ENCODE measurements around the gene PSTK.

PSTK gene

DNA sequence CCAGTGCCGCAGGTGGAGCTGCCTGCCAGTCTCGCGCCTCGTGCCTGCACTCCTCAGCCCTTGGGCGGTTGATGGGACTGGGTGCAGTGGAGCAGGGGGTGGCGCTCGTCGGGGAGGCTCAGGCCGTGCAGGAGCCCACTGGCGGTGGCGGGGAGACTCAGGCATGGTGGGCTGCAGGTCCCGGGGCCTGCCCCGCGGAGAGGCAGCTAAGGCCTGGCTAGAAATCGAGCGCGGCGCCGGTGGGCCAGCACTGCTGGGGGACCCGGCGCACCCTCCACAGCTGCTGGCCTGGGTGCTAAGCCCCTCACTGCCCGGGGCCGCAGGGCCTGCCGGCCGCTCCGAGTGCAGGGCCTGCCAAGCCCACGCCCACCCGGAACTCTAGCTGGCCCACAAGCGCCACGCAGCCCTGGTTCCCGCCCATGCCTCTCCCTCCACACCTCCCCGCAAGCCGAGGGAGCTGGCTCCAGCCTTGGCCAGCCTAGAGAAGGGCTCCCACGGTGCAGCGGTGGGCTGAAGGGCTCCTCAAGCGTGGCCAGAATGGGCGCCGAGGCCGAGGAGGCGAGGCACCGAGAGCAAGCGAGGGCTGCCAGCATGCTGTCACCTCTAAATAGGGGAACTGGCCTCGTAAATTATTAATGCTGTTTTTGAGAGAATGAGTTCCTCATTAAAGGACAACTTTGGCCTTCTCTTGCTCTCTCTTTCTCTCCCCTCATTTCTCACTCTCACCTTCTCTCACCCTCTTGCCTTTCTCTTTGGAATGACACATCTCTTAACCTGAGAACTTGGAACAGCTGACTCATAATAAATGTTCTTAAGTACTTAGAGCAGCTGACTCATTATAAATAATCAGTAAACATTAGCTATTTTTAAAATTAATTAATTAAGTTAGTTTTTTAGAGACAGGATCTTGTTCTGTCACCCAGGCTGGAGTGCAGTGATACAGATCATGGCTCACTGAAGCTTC is 33.5 kb downstream of the PSTK start:
- Histone ChIP-seq H3K23ac (ENCODE audit: low read length) (no peak overlapping the region), H3K4me2 (ENCODE audit: low read length) (no peak overlapping the region), H3K18ac (ENCODE audit: low read length) (no peak overlapping the region), H2BK15ac (replicated peaks; ENCODE audit: low read depth) (no peak overlapping the region), H3K4ac (ENCODE audit: low read depth, low read length) (no peak overlapping the region), H3K9ac (ENCODE audit: low read length) (no peak overlapping the region), H3K79me1 (ENCODE audit: low read length) (no peaks in the 10 kb centered on the region), H3K27me3 (ENCODE audit: insufficient read depth, low read length, poor library complexity) (no peaks in the 10 kb centered on the region), H2AK5ac (ENCODE audit: low read length) (no peak overlapping the region), H4K8ac (ENCODE audit: low read depth, low read length) (no peak overlapping the region), H3K27ac (ENCODE audit: low read depth, low read length) (no peak overlapping the region), H3K56ac (ENCODE audit: low read length) (no peak overlapping the region), H2BK120ac (ENCODE audit: low read depth, low read length) (no peak overlapping the region), H3K79me2 (ENCODE audit: control insufficient read depth, insufficient read depth, low read length) (no peaks in the 10 kb centered on the region), H3K4me3 (ENCODE audit: low read length) (no peak overlapping the region), H3K4me1 (ENCODE audit: control insufficient read depth, low read depth, low read length) (peaks cover 2% of the 10 kb centered on the region), H3K36me3 (ENCODE audit: control insufficient read depth, insufficient read depth, low read length) (no peaks in the 10 kb centered on the region), H2BK5ac (ENCODE audit: low read length) (no peak overlapping the region), H4K5ac (ENCODE audit: low read length) (no peak overlapping the region)
- no peak for DNase-seq
- WGBS (ENCODE audit: extremely low coverage, insufficient coverage, low lambda C conversion rate): no CpG with 5 or more reads among the region's 43 CpGs

DNA sequence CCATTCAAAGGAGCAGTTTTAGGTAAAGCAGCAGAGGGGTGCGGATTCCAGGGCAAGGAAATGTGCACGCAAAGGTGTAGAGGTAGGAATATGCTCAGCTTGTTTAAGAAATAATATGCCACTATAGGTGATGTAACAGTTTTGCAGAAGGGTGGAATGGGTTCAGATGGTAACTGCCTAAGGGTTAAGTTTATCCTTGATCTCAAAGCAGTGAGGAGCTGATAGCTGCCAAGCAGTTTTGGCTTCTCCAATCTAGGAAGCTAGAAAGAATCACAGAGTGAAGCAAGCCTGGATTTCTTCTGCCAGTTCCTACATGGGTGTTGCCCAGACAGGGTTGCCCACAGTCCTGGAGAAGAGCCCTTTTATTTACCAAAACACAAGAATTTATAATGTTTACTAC is 34.6 kb downstream of the PSTK start:
- Histone ChIP-seq H3K79me1 (ENCODE audit: low read length) (no peaks in the 10 kb centered on the region), H2BK120ac (ENCODE audit: low read depth, low read length) (no peak overlapping the region), H3K27ac (ENCODE audit: low read depth, low read length) (no peak overlapping the region), H3K56ac (ENCODE audit: low read length) (no peak overlapping the region), H2BK5ac (ENCODE audit: low read length) (no peak overlapping the region), H3K18ac (ENCODE audit: low read length) (no peak overlapping the region), H3K4me3 (ENCODE audit: low read length) (no peak overlapping the region), H3K4ac (ENCODE audit: low read depth, low read length) (no peak overlapping the region), H3K23ac (ENCODE audit: low read length) (no peak overlapping the region), H3K36me3 (ENCODE audit: control insufficient read depth, insufficient read depth, low read length) (no peaks in the 10 kb centered on the region), H4K5ac (ENCODE audit: low read length) (no peak overlapping the region), H4K8ac (ENCODE audit: low read depth, low read length) (no peak overlapping the region), H3K27me3 (ENCODE audit: insufficient read depth, low read length, poor library complexity) (no peaks in the 10 kb centered on the region), H3K79me2 (ENCODE audit: control insufficient read depth, insufficient read depth, low read length) (no peaks in the 10 kb centered on the region), H3K9ac (ENCODE audit: low read length) (no peak overlapping the region), H2AK5ac (ENCODE audit: low read length) (no peak overlapping the region), H2BK15ac (replicated peaks; ENCODE audit: low read depth) (no peak overlapping the region), H3K4me1 (ENCODE audit: control insufficient read depth, low read depth, low read length) (peaks cover 2% of the 10 kb centered on the region), H3K4me2 (ENCODE audit: low read length) (no peak overlapping the region)
- no CpG with 5 or more reads among the region's 2 CpGs for WGBS (ENCODE audit: extremely low coverage, insufficient coverage, low lambda C conversion rate)
- DNase-seq: no peak

DNA sequence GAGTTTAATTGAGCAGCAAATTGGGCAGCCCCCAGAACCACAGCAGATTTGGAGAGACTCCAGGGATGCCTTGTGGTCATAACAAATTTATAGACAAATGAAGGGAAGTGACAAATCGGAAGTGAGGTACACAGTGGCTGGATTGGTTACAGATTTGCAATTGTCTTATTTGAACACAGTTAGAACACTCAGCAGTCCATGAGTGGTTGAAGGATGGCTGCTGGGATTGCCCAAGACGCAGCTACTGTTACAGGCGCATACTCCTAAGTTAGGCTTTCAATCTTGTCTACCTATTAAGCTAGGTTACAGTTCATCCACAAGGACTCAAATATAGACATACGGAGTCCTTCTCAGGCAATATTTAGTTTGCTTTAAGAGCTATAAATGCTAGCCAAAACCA is 36.0 kb downstream of the PSTK start:
- Histone ChIP-seq H3K9ac (ENCODE audit: low read length) (no peak overlapping the region), H3K56ac (ENCODE audit: low read length) (no peak overlapping the region), H2BK5ac (ENCODE audit: low read length) (no peak overlapping the region), H3K36me3 (ENCODE audit: control insufficient read depth, insufficient read depth, low read length) (no peaks in the 10 kb centered on the region), H3K4ac (ENCODE audit: low read depth, low read length) (no peak overlapping the region), H4K5ac (ENCODE audit: low read length) (no peak overlapping the region), H3K18ac (ENCODE audit: low read length) (no peak overlapping the region), H3K79me1 (ENCODE audit: low read length) (no peaks in the 10 kb centered on the region), H3K27ac (ENCODE audit: low read depth, low read length) (no peak overlapping the region), H2BK120ac (ENCODE audit: low read depth, low read length) (no peak overlapping the region), H2AK5ac (ENCODE audit: low read length) (no peak overlapping the region), H3K79me2 (ENCODE audit: control insufficient read depth, insufficient read depth, low read length) (no peaks in the 10 kb centered on the region), H3K4me2 (ENCODE audit: low read length) (no peak overlapping the region), H2BK15ac (replicated peaks; ENCODE audit: low read depth) (no peak overlapping the region), H3K27me3 (ENCODE audit: insufficient read depth, low read length, poor library complexity) (no peaks in the 10 kb centered on the region), H3K4me3 (ENCODE audit: low read length) (no peak overlapping the region), H3K4me1 (ENCODE audit: control insufficient read depth, low read depth, low read length) (peaks cover 2% of the 10 kb centered on the region), H3K23ac (ENCODE audit: low read length) (no peak overlapping the region), H4K8ac (ENCODE audit: low read depth, low read length) (no peak overlapping the region)
- no peak for DNase-seq
- no CpG with 5 or more reads among the region's 4 CpGs for WGBS (ENCODE audit: extremely low coverage, insufficient coverage, low lambda C conversion rate)

GRCh38 chr10:123017421-123018165 is 37.4 kb downstream of the PSTK start:
- peak; percentile 53 for DNase-seq

DNA sequence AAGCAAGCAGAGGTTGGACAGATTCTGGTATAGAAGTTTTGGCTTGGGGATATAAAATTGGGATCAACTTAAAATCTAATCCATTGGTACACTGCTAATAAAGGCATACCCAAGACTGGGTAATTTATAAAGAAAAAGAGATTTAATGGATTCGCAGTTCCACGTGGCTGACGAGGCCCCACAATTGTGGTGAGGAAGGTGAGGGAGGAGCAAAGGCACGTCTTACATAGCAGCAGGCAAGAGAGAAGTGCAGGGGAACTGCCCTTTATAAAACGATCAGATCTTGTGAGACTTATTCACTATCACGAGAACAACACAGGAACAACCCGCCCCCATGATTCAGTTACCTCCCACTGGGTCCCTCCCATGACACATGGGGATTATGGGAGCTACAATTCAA is 38.3 kb downstream of the PSTK start:
- no peak overlapping the region for H4K5ac ChIP-seq (ENCODE audit: low read length)
- no peak overlapping the region for H2BK5ac ChIP-seq (ENCODE audit: low read length)
- WGBS (ENCODE audit: extremely low coverage, insufficient coverage, low lambda C conversion rate): no CpG with 5 or more reads among the region's 7 CpGs
- H4K8ac ChIP-seq (ENCODE audit: low read depth, low read length): no peak overlapping the region
- no peak overlapping the region for H3K4me2 ChIP-seq (ENCODE audit: low read length)
- H3K79me1 ChIP-seq (ENCODE audit: low read length): no peaks in the 10 kb centered on the region
- no peak overlapping the region for H3K4me3 ChIP-seq (ENCODE audit: low read length)
- no peaks in the 10 kb centered on the region for H3K79me2 ChIP-seq (ENCODE audit: control insufficient read depth, insufficient read depth, low read length)
- no peaks in the 10 kb centered on the region for H3K27me3 ChIP-seq (ENCODE audit: insufficient read depth, low read length, poor library complexity)
- no peak overlapping the region for H3K56ac ChIP-seq (ENCODE audit: low read length)
- no peak overlapping the region for H3K23ac ChIP-seq (ENCODE audit: low read length)
- H3K36me3 ChIP-seq (ENCODE audit: control insufficient read depth, insufficient read depth, low read length): no peaks in the 10 kb centered on the region
- no peak overlapping the region for H3K27ac ChIP-seq (ENCODE audit: low read depth, low read length)
- H2AK5ac ChIP-seq (ENCODE audit: low read length): no peak overlapping the region
- H2BK15ac ChIP-seq (replicated peaks; ENCODE audit: low read depth): no peak overlapping the region
- H3K4ac ChIP-seq (ENCODE audit: low read depth, low read length): no peak overlapping the region
- H3K9ac ChIP-seq (ENCODE audit: low read length): no peak overlapping the region
- no peak overlapping the region for H3K18ac ChIP-seq (ENCODE audit: low read length)
- DNase-seq: no peak
- H3K4me1 ChIP-seq (ENCODE audit: control insufficient read depth, low read depth, low read length): peaks cover 2% of the 10 kb centered on the region
- no peak overlapping the region for H2BK120ac ChIP-seq (ENCODE audit: low read depth, low read length)

More at GRCh38 chr10:123017421-123018165, 37.4 kb downstream of the PSTK start:
- Histone ChIP-seq H3K23ac (ENCODE audit: low read length) (no peak overlapping the region), H3K27ac (ENCODE audit: low read depth, low read length) (no peak overlapping the region), H2AK5ac (ENCODE audit: low read length) (no peak overlapping the region), H2BK120ac (ENCODE audit: low read depth, low read length) (no peak overlapping the region), H2BK15ac (replicated peaks; ENCODE audit: low read depth) (no peak overlapping the region), H3K4me2 (ENCODE audit: low read length) (no peak overlapping the region), H4K8ac (ENCODE audit: low read depth, low read length) (no peak overlapping the region), H3K9ac (ENCODE audit: low read length) (no peak overlapping the region), H3K36me3 (ENCODE audit: control insufficient read depth, insufficient read depth, low read length) (no peaks in the 10 kb centered on the region), H3K4me1 (ENCODE audit: control insufficient read depth, low read depth, low read length) (peaks cover 2% of the 10 kb centered on the region), H3K79me1 (ENCODE audit: low read length) (no peaks in the 10 kb centered on the region), H3K56ac (ENCODE audit: low read length) (no peak overlapping the region), H4K5ac (ENCODE audit: low read length) (no peak overlapping the region), H3K4ac (ENCODE audit: low read depth, low read length) (no peak overlapping the region), H3K27me3 (ENCODE audit: insufficient read depth, low read length, poor library complexity) (no peaks in the 10 kb centered on the region), H3K79me2 (ENCODE audit: control insufficient read depth, insufficient read depth, low read length) (no peaks in the 10 kb centered on the region), H3K4me3 (ENCODE audit: low read length) (no peak overlapping the region), H2BK5ac (ENCODE audit: low read length) (no peak overlapping the region), H3K18ac (ENCODE audit: low read length) (no peak overlapping the region)
- no CpG with 5 or more reads among the region's 9 CpGs for WGBS (ENCODE audit: extremely low coverage, insufficient coverage, low lambda C conversion rate)
